Hippocampal formation (tissue), 2 donors: ENCODE data around the gene COPS4.
A peak's percentile ranks its signal among the peaks of the same experiment; 100 is the strongest.
"Not testable (repeated sequence)": the region's sequence is repeated elsewhere in the genome, so short reads cannot be mapped to it uniquely, and the experiment has no call there.

Source experiments
- DNase-seq, 2 donors: peaks; one replicate each; lab custom pipeline; 2025; lab: John Stamatoyannopoulos, UW

COPS4 gene

GRCh38 chr4:83083925-83084475 lies 49.0 kb downstream of the COPS4 start:
- no peak for DNase-seq

GRCh38 chr4:83084956-83085355 lies 50.0 kb downstream of the COPS4 start:
- not testable (repeated sequence) for DNase-seq

- no peak for DNase-seq
Measured at GRCh38 chr4:83089410-83090157, 54.6 kb downstream of the COPS4 start.

- no peak for DNase-seq
Measured at GRCh38 chr4:83093060-83093640, 58.2 kb downstream of the COPS4 start.

- DNase-seq: no peak
Measured at GRCh38 chr4:83096397-83096796, 61.4 kb downstream of the COPS4 start.

GRCh38 chr4:83104991-83105390 lies 70.0 kb downstream of the COPS4 start:
- no peak for DNase-seq

- DNase-seq: no peak
Measured at GRCh38 chr4:83107631-83108030, 72.6 kb downstream of the COPS4 start.

- no peak for DNase-seq
Measured at GRCh38 chr4:83108101-83108861, 73.3 kb downstream of the COPS4 start.

- DNase-seq: peak in 1 of 2 donors; percentile 5
Measured at GRCh38 chr4:83109480-83110222, 74.7 kb downstream of the COPS4 start.

- peak; percentile 29 to 65 for DNase-seq
Measured at GRCh38 chr4:83110223-83110945, 75.4 kb downstream of the COPS4 start.

GRCh38 chr4:83110970-83111750 lies 76.2 kb downstream of the COPS4 start:
- DNase-seq: no peak

GRCh38 chr4:83111751-83112141 lies 76.8 kb downstream of the COPS4 start:
- DNase-seq: not testable (repeated sequence)

- no peak for DNase-seq
Measured at GRCh38 chr4:83112231-83112630, 77.2 kb downstream of the COPS4 start.

- DNase-seq: no peak
Measured at GRCh38 chr4:83112678-83113428, 77.9 kb downstream of the COPS4 start.

- no peak for DNase-seq
Measured at GRCh38 chr4:83113429-83113786, 78.4 kb downstream of the COPS4 start.

GRCh38 chr4:83114576-83114975 lies 79.6 kb downstream of the COPS4 start, which contains the start of gene PLAC8:
PLAC8 (minus strand) TSS chr4:83114729; CDS start chr4:83107921, 6,808 bp downstream.
- DNase-seq: no peak

- DNase-seq: no peak
Measured at GRCh38 chr4:83115000-83115399, 80.0 kb downstream of the COPS4 start.

GRCh38 chr4:83115656-83116285 lies 80.8 kb downstream of the COPS4 start:
- DNase-seq: no peak

- DNase-seq: no peak
Measured at GRCh38 chr4:83118869-83119268, 83.9 kb downstream of the COPS4 start.
